Spinal cord (tissue), 10 donors: Measurements from ENCODE around the gene POFUT1. TPM values are rescaled to one million over a fixed set of nuclear protein-coding genes. Genes with fewer than 3 reads are reported as not detected.

Experiments used
- DNase-seq, 6 donors: peaks; one replicate each; pipeline versions ENCODE4 v3.0.0 to v3.0.0-alpha.2; 2013 to 2015; ENCODE audit warnings: low spot score in 6 of 6, low read depth in 4 of 6
- H3K27ac ChIP-seq: one replicate; pipeline ENCODE4 v1.5.1; 2013; ENCODE audit warnings: low read depth, low read length, control low read depth
- H3K27me3 ChIP-seq: one replicate; pipeline ENCODE4 v1.6.1; 2013; ENCODE audit warnings: low read length; ENCODE audit not compliant: control insufficient read depth, insufficient read depth
- H3K36me3 ChIP-seq: one replicate; pipeline ENCODE4 v1.6.1; 2013; ENCODE audit warnings: low read length; ENCODE audit not compliant: control insufficient read depth, insufficient read depth
- H3K4me1 ChIP-seq: one replicate; pipeline ENCODE4 v1.6.1; 2013; ENCODE audit warnings: low read length; ENCODE audit not compliant: control insufficient read depth, insufficient read depth
- H3K4me3 ChIP-seq: one replicate; pipeline ENCODE4 v1.5.1; 2013; ENCODE audit warnings: low read depth, low read length, control low read depth
- H3K9me3 ChIP-seq: one replicate; pipeline ENCODE4 v1.6.1; 2013; ENCODE audit warnings: low read length; ENCODE audit not compliant: control insufficient read depth, insufficient read depth
- WGBS: methylation state at CpG from one replicate; pipeline ENCODE4 v1.1.5; 2013; ENCODE audit warnings: missing lambda C conversion rate; ENCODE audit not compliant: insufficient coverage; 5-methylcytosine and 5-hydroxymethylcytosine counted together
- polyA plus RNA-seq, 2 donors: library from polyadenylated mRNA; unstranded; fragments of 120-200 nt; gene quantifications; one replicate each; pipeline ENCODE4 v1.2.1, GENCODE V29; 2013; ENCODE audit not compliant: insufficient read length in 2 of 2
- total RNA-seq, 2 donors: library from RNA; depleted of rRNA in 1 of 2; stranded (reverse); fragments of 120-200 nt in 1 of 2; fragments of >200 nt in 1 of 2; gene quantifications; one replicate each; pipeline versions ENCODE4 v1.2.3 to v1.2.4, GENCODE V29; 2013 to 2014
- donor health status: healthy.

Gene POFUT1
- total and polyA plus RNA-seq, 4 donors: 21.3 to 32.9 (median 25.2) TPM

GRCh38 chr20:32205110-32205842 lies 2.4 kb upstream of the POFUT1 start:
- no peak for DNase-seq
- H3K36me3 ChIP-seq: peaks cover 23% of the 10 kb centered on the region
- 76% methylated on average over 3 of the region's 5 CpGs for WGBS
- H3K27ac ChIP-seq: no peak overlapping the region
- no peaks in the 10 kb centered on the region for H3K27me3 ChIP-seq
- no peak overlapping the region for H3K4me3 ChIP-seq
- H3K4me1 ChIP-seq: peaks cover 24% of the 10 kb centered on the region
- H3K9me3 ChIP-seq: no peaks in the 10 kb centered on the region

DNA sequence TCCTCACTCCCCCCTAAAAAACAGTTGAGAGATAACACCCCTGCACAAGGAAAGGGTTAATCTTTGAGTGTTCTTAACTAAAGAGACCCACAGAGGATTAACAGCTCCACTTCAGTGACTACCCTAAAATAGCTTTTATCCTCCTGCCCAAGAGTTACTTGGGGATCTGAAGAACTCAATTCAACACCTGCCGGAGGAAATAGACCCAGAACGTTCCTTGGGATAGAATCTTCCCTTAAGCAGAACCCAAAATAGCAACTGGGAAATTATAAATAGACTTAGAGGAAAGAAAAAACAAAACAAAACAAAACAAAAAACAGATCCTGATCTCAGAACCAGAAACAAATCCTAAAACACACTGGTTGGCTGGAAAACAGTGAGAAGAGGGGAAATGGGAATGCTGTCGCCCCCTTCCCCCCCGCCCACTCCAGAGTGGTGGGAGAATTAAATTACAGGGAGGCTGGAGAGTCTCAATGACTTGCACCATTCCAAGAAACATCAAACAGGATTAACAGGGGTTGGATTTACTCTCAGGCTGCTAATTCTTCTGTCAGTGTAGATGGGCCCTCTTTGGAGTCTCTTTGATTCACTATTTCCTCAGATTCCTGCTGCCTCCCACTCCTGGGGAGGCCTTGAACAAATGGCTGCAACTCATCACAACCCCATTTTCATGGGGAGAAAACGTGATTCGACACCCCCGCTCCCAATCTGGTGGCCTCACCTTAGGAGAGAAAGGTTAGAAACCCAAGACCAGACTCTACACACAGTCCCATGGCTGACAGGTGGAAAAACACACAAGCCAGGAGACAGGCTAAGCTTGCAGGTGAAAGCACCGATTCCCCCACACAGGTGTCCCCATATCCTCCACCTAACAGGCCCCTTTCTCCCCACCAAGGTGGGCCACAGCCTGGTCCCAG lies 1.6 kb upstream of the POFUT1 start:
- peak overlapping the region; percentile 84 for H3K4me3 ChIP-seq
- peaks cover 24% of the 10 kb centered on the region for H3K4me1 ChIP-seq
- no peak for DNase-seq
- no peaks in the 10 kb centered on the region for H3K9me3 ChIP-seq
- 52% methylated on average over 3 of the region's 8 CpGs for WGBS
- H3K27me3 ChIP-seq: no peaks in the 10 kb centered on the region
- H3K27ac ChIP-seq: no peak overlapping the region
- H3K36me3 ChIP-seq: peaks cover 20% of the 10 kb centered on the region

GRCh38 chr20:32206760-32207625 lies 687 bp upstream of the POFUT1 start:
- H3K4me3 ChIP-seq: peak overlapping the region; percentile 84
- 2% methylated on average over 40 of the region's 40 CpGs for WGBS
- H3K36me3 ChIP-seq: peaks cover 18% of the 10 kb centered on the region
- peaks cover 24% of the 10 kb centered on the region for H3K4me1 ChIP-seq
- peak overlapping the region; percentile 57 for H3K27ac ChIP-seq
- peak in 1 of 6 donors; percentile 10 for DNase-seq
- H3K27me3 ChIP-seq: no peaks in the 10 kb centered on the region
- H3K9me3 ChIP-seq: no peaks in the 10 kb centered on the region

DNA sequence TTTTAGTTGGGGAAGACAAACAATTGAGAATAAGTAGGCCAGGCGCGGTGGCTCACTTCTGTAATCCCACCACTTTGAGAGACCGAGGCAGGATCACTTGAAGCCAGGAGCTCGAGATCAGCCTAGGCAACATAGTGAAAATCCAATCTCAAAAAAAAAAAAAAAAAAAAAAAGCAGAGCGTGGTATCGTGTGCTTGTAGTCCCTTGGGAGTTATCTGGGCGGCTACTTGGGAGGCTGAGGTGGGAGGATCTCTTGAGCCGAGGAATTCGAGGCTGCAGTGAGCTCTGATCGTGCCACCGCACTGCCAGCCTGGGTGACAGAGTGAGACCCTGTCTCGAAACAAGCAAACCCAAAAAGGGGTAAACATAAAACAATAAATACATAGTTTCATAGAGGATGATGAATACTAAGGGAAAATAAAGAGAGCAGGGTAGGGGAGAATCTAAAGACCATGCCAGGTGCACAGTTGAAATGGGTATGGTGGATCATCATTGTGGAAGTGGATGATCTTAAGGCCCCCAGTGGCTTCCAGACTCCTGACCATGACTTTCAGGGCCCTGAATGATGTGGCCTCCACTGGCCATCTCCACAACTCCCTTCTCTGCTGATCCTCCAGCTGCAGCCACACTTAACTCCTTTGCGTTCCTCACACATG lies 947 bp downstream of the POFUT1 start:
- peak overlapping the region; percentile 92 for H3K4me3 ChIP-seq
- DNase-seq: no peak
- H3K36me3 ChIP-seq: peaks cover 25% of the 10 kb centered on the region
- H3K4me1 ChIP-seq: peaks cover 24% of the 10 kb centered on the region
- no peaks in the 10 kb centered on the region for H3K27me3 ChIP-seq
- H3K27ac ChIP-seq: no peak overlapping the region
- 79% methylated on average over 4 of the region's 13 CpGs for WGBS
- no peaks in the 10 kb centered on the region for H3K9me3 ChIP-seq

- Histone ChIP-seq H3K4me3 (no peak overlapping the region), H3K27ac (no peak overlapping the region), H3K9me3 (no peaks in the 10 kb centered on the region), H3K36me3 (peaks cover 27% of the 10 kb centered on the region), H3K4me1 (peaks cover 24% of the 10 kb centered on the region), H3K27me3 (no peaks in the 10 kb centered on the region)
- 84% methylated on average over 7 of the region's 9 CpGs for WGBS
- DNase-seq: no peak
Observed at GRCh38 chr20:32209850-32210605, 2.3 kb downstream of the POFUT1 start.

DNA sequence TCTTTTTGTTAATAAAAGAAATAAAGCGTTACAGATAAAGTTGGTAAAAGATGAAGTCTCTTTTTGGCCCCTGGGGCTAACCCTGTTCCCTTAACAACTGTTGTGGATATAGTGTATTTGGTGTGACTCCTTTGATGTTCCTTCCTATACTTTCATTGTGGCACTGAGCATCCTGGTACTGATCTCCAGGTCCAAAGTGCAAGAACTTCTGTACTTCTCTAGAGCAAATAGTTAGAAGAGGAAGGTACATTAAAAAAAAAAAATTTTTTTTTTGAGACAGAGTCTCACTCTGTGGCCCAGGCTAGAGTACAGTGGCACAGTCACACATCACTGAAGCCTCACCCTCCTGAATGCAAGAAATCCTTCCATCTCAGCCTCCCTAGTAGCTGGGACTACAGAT lies 6.2 kb downstream of the POFUT1 start:
- H3K4me3 ChIP-seq: no peak overlapping the region
- H3K4me1 ChIP-seq: peaks cover 3% of the 10 kb centered on the region
- WGBS: no CpG with 5 or more reads among the region's 1 CpG
- peaks cover 49% of the 10 kb centered on the region for H3K36me3 ChIP-seq
- H3K9me3 ChIP-seq: no peaks in the 10 kb centered on the region
- DNase-seq: no peak
- H3K27me3 ChIP-seq: no peaks in the 10 kb centered on the region
- no peak overlapping the region for H3K27ac ChIP-seq

DNA sequence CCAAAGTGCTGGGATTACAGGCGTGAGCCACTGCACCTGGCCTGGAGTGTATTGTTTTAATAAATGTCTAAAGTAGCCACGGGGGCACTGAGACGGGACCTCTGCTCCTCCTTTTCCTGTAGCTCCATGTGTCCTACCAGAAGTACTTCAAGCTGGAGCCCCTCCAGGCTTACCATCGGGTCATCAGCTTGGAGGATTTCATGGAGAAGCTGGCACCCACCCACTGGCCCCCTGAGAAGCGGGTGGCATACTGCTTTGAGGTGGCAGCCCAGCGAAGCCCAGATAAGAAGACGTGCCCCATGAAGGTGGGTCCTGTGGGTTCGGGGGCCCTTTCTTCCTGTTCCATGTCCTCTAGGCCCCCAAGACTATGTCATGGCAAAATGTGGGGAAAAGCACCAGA lies 7.5 kb downstream of the POFUT1 start:
- DNase-seq: no peak
- peaks cover 52% of the 10 kb centered on the region for H3K36me3 ChIP-seq
- no peaks in the 10 kb centered on the region for H3K4me1 ChIP-seq
- H3K9me3 ChIP-seq: no peaks in the 10 kb centered on the region
- H3K27ac ChIP-seq: no peak overlapping the region
- 93% methylated on average over 6 of the region's 8 CpGs for WGBS
- H3K27me3 ChIP-seq: no peaks in the 10 kb centered on the region
- no peak overlapping the region for H3K4me3 ChIP-seq

DNA sequence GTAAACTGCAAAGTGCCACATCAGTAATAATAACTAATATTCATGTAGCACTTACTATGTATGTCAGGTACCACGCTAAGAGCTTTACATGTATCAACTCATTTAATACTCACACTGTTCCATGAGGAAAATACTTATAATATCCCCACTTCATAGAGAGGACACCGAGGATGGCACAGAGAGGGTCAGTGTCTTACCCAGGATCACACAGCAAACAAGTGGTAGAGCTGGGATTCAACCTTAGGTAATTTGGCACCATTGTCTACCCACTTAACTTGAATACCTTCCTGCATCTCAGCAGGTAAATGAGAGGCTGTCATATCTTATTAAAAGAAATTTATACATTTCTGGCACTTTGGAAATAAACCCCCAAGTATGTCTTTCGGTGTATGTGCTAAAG lies 8.0 kb downstream of the POFUT1 start:
- Histone ChIP-seq H3K4me3 (no peak overlapping the region), H3K27ac (no peak overlapping the region), H3K27me3 (no peaks in the 10 kb centered on the region), H3K4me1 (no peaks in the 10 kb centered on the region), H3K9me3 (no peaks in the 10 kb centered on the region), H3K36me3 (peaks cover 53% of the 10 kb centered on the region)
- 88% methylated on average over 1 of the region's 3 CpGs for WGBS
- no peak for DNase-seq
